NCI-H2081 (cell line): Measurements from ENCODE around the gene CCDC15.

Experiments used
- DNase-seq, 2 experiments: peaks; one replicate each; lab custom pipeline; 2025; lab: John Stamatoyannopoulos, UW

Gene CCDC15

GRCh38 chr11:125068368-125068767 is 114.4 kb downstream of the CCDC15 start:
- no peak for DNase-seq

- no peak for DNase-seq
These were observed 115.0 kb downstream of the CCDC15 start for GRCh38 chr11:125069008-125069407.

- DNase-seq, result no peak
These were observed 115.8 kb downstream of the CCDC15 start for GRCh38 chr11:125069796-125070195.

GRCh38 chr11:125070699-125071254 is 116.8 kb downstream of the CCDC15 start:
- no peak for DNase-seq

- DNase-seq, result no peak
These were observed 117.4 kb downstream of the CCDC15 start for GRCh38 chr11:125071435-125071834.

GRCh38 chr11:125071846-125072217 is 117.8 kb downstream of the CCDC15 start:
- DNase-seq, result no peak

DNA sequence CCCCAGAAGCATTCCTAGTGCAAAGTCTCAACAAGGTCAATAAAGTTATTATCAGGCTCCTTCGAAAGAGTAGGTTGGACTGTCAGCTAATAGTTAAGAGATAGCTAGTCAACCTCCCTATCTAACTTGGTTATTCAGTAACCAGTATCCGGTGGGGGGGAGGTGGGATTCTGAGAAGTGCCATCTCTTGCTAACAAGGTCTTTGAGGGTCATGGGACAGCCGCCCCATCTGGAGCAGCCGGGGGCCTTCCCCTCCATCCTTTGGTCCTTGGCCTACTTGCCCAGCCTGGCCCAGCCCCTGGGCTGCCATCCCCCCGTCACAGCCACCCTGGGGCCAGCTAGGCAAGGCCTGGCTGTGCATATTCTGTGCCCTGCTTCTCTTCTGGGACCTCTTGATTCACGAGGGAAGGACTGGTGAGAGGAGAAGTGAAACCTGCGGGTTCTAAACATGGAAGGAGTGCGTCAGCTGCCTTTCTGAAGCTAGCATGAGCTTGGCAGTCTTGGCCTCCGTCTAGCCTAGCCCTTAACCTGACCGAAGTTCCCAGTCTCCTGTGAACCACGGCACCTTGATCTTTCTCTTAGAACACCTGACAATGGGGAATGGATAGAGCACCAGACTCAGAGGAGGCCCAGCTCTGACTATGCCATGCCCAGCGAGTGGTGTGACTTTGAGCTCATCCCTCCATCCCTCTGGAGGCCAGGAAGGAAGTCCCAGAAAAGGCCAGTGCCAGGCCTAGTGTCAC is 118.4 kb downstream of the CCDC15 start:
- DNase-seq, result no peak

DNA sequence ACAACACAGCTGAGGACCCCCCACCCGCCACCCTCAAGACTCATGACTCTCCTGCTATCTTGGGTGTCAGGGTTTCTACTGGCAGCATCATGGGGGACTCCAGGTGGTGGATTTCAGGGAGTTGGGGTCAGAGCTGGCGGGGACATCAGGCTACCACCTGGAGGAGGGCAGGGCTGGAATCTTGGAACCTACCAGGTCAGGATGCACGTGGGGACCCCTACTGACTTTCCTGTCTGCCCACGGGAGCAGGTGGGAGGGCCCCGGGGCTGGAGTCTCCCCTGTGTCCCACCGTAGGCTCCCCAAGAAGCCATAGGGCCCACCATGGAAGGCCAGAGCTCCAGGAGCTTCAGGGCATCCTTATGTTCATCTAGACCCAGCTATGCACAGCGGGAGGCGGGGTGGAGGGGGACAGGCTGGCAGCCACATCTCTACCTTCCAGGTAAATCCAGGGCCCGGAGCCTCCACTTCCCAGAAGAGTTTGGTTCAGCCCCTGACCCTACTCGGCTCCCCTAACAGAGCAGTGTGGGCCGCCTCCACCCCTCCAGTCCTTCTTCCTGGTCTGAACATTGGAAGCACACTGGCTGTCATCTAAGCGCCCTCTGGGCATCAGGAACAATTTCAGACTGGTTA is 119.1 kb downstream of the CCDC15 start:
- DNase-seq, result no peak

DNA sequence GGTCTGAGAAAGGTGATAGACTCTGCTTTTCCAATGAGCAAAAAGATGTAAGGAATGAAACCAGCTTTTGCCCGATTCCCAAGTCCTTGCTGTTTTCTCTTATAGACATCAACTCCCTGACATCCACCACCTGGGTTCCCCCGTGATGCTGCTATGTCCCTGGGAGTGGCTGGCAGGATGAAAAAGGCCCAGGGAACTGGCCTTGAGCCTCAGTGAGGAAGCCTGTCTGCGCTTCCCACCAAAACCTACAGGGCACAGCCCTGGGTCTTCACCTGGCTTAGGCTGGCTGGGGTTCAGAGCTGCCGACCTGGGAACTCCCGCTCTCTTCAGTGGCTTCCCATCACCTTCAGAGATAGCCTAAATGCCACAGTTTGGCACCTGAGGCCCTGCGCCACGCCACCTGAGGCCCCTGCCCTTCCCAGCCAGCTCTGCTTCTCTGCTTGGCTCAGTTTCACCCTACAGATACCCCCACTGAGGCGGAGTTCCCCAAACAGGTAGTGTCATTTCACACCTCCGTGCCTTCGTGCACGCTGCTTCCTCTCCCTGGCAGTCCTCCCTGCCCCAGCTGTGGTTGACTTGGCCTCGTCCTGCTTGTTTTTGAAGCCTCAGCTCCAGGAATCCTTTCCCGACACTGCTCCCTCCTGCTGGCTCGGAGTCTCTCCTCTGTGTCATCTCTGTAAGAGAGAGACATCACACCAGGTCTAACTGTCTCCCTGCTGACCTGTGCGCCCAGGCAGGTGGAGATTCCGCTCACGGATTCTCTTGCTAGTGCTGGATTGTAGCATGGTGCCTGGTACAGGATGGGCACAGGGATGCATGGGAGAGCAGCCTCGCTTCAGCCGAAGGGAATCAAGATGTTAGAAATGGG is 119.8 kb downstream of the CCDC15 start:
- no peak for DNase-seq

DNA sequence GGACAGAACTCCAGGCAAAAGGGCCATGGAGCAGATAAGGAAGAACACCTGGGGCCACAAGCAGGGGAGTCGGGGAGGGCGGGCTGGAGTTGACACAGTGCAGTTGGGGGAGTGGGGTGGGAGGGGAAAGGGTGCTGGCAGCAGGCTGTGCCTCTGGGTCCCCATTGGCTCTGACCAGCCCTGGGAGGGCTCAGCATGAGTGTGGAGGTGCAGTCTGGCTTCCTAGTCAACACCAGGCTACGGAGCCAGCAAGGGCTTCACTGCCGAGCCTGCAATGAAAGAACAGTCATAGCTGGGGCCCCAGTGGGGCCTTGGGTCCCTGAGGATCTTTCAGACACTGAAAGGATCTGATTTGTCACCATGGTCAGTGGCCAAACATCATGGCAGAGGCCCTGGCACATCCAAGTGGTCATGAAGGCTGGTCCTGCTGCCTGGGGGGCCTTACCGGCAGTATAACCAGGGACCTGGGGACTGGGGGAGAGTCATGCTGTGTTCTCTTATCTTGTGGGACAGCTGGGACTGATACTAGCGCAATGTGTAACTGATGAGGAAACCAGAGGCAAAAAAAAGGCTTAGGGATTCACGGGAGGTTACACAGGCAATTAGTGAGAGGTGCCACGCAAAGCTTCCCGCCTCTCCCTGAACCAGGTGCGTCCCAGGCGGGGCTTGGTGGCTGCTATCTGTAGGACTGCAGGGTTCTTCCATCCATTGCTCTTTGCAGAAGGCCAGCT is 120.7 kb downstream of the CCDC15 start:
- no peak for DNase-seq

DNA sequence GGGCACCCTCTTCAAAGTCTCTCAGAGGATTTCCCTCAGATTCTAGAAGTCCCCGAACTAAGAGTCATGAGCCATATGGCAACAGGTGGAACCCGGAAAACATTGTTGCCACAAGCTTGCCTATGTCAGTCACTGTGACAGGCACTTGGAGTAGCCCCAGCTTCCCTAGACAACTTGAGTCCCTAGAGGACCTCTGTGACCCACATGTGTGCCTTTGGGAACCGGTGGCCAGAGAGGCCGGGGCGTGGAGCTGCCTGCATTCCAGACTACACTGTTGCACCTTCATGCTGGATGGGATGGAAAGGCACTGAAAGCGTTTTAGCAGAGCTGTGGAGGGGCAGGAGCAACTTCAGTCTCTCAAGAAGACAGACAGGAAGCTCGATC is 121.2 kb downstream of the CCDC15 start:
- no peak for DNase-seq

- no peak for DNase-seq
These were observed 121.9 kb downstream of the CCDC15 start for GRCh38 chr11:125075900-125076317.

DNA sequence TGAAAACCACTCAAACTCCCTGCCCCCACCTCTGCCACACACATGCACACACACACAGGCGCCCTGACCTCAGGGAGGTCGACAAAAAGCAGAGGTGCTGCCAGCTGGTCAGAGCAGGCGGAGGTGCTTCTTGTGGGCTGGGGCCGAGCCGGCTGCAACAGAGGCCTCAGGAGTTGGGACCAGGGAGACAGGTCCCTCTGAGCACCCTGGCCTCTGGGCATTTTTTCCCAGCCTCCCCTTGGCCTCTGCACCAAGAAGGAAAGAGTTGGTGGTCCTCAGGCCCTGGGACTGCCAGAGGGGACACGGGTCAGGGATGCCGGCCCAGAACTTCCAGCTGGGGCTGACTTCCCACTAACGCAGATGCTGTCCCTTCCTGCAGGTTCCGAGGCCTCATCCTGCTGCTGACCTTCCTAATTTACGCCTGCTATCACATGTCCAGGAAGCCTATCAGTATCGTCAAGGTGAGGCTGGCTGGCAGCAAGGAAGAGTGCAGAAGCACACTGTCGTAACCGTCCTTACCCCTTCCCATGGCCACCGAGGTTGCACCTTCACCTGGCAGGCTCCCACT is 122.5 kb downstream of the CCDC15 start:
- no peak for DNase-seq

GRCh38 chr11:125078016-125078415 is 124.0 kb downstream of the CCDC15 start:
- DNase-seq, result no peak

GRCh38 chr11:125078516-125079140 is 124.6 kb downstream of the CCDC15 start:
- no peak for DNase-seq

- DNase-seq, result no peak
These were observed 125.3 kb downstream of the CCDC15 start for GRCh38 chr11:125079151-125079877.

DNA sequence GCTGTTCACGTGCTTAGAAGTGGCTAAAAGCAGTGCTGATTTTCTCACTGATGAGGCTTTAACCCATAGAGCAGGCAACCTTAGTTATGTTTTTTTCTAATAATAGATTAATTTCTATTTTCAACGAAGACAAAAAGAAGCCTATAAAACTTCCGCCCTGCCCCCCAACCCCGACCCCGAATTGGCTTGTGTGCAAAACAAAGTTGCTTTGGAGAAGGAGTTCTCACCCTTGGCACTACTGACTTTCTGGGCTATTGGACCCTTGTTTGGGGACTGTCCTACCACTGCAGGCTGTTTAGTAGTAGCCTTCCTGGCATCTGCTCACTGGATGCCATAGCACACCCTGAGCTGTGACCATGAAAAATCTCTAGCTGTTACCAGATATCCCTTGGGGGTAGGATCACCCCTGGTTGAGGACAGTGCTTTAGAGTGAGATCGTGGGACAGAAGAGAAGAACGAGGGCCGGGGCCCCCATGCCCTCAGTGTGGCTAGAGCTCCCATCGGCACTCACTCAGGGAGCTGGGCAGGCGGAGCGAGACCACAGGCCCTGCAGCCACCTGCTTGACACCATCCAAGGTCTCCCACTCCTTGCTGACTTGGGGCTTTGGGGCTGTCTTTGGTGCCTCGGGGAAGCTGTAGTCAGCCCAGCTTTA is 126.0 kb downstream of the CCDC15 start:
- no peak for DNase-seq

- DNase-seq, result no peak
These were observed 126.5 kb downstream of the CCDC15 start for GRCh38 chr11:125080531-125080911.

GRCh38 chr11:125081098-125081798 is 127.2 kb downstream of the CCDC15 start:
- DNase-seq, result no peak
